Cardiac muscle cell (in vitro differentiated cells and primary cell): ENCODE data around the gene SNX24. TPM values are rescaled to one million over a fixed set of nuclear protein-coding genes. Genes with fewer than 3 reads are reported as not detected.

ENCODE experiments used
- DNase-seq, 2 donors: peaks; one replicate each; pipeline versions ENCODE4 v3.0.0 to v3.0.0-alpha.2; 2010 to 2017; ENCODE audit warnings: low read depth in 1 of 2, low spot score in 1 of 2
- H3K27ac ChIP-seq: fragments of 200-600 bp; sonication (generic); 2 replicates; pipeline ENCODE4 v1.5.1; 2016
- H3K27me3 ChIP-seq: fragments of 200-600 bp; sonication (generic); 2 replicates; pipeline ENCODE4 v1.6.0; 2016; ENCODE audit warnings: control low read depth
- H3K36me3 ChIP-seq: fragments of 200-600 bp; sonication (generic); 2 replicates; pipeline ENCODE4 v1.5.1; 2016; ENCODE audit warnings: control low read depth
- H3K4me1 ChIP-seq: fragments of 200-600 bp; sonication (generic); 2 replicates; pipeline ENCODE4 v1.8.1; 2017; ENCODE audit warnings: low read depth, mild to moderate bottlenecking, mixed run types
- H3K4me3 ChIP-seq: fragments of 200-600 bp; sonication (generic); 2 replicates; pipeline ENCODE4 v1.5.1; 2016; ENCODE audit warnings: mild to moderate bottlenecking
- H3K9me3 ChIP-seq: fragments of 200-600 bp; sonication (generic); 2 replicates; pipeline ENCODE4 v1.5.1; 2017; ENCODE audit warnings: low read depth, mild to moderate bottlenecking, control low read depth
- CTCF ChIP-seq: IDR thresholded peaks from 2 replicates; pipeline ENCODE4 v1.5.1; 2012; ENCODE audit warnings: low read depth, mild to moderate bottlenecking, low read length
- polyA plus RNA-seq: library from polyadenylated mRNA; unstranded; fragments of >200 nt; fragmentation: Nextera tagmentation; extraction: Ambion mirVana; gene quantifications from 2 replicates; pipeline ENCODE4 v1.2.1, GENCODE V29; 2016
- total RNA-seq: library from RNA; depleted of rRNA; stranded (reverse); fragments of >200 nt; gene quantifications from 2 replicates; pipeline ENCODE4 v1.2.3, GENCODE V29; 2016

The SNX24 gene
- total and polyA plus RNA-seq, 2 experiments from 2014 or later = 13.4 to 26.5 TPM

- no peaks in the 10 kb centered on the region for H3K27me3 ChIP-seq
- no peak for DNase-seq
- TF ChIP-seq CTCF = no peak
- H3K36me3 ChIP-seq = no peaks in the 10 kb centered on the region
- H3K4me3 ChIP-seq = no peak overlapping the region
- no peak overlapping the region for H3K27ac ChIP-seq
- H3K4me1 ChIP-seq = no peaks in the 10 kb centered on the region
- no peaks in the 10 kb centered on the region for H3K9me3 ChIP-seq
Measured at GRCh38 chr5:123000731-123001130, 155.3 kb downstream of the SNX24 start.

- no peak for DNase-seq
- Histone ChIP-seq H3K27ac (no peak overlapping the region), H3K36me3 (no peaks in the 10 kb centered on the region), H3K9me3 (no peaks in the 10 kb centered on the region), H3K4me3 (no peak overlapping the region), H3K27me3 (no peaks in the 10 kb centered on the region), H3K4me1 (no peaks in the 10 kb centered on the region)
- TF ChIP-seq CTCF = no peak
Measured at GRCh38 chr5:123001808-123002207, 156.4 kb downstream of the SNX24 start.

- H3K27ac ChIP-seq = no peak overlapping the region
- no peaks in the 10 kb centered on the region for H3K9me3 ChIP-seq
- H3K36me3 ChIP-seq = no peaks in the 10 kb centered on the region
- H3K27me3 ChIP-seq = no peaks in the 10 kb centered on the region
- no peak overlapping the region for H3K4me3 ChIP-seq
- peaks cover 8% of the 10 kb centered on the region for H3K4me1 ChIP-seq
- peak in 1 of 2 donors; percentile 13 for DNase-seq
- no peak for TF ChIP-seq CTCF
Measured at GRCh38 chr5:123007182-123007581, 161.8 kb downstream of the SNX24 start.

- Histone ChIP-seq H3K4me1 (peaks cover 8% of the 10 kb centered on the region), H3K4me3 (no peak overlapping the region), H3K9me3 (no peaks in the 10 kb centered on the region), H3K36me3 (no peaks in the 10 kb centered on the region), H3K27me3 (no peaks in the 10 kb centered on the region), H3K27ac (no peak overlapping the region)
- TF ChIP-seq CTCF = no peak
- no peak for DNase-seq
Measured at GRCh38 chr5:123007754-123008153, 162.3 kb downstream of the SNX24 start.

GRCh38 chr5:123012321-123012720 is 166.9 kb downstream of the SNX24 start:
- TF ChIP-seq CTCF = no peak

GRCh38 chr5:123014689-123015088 is 169.3 kb downstream of the SNX24 start:
- no peak for TF ChIP-seq CTCF
- H3K27ac ChIP-seq = no peak overlapping the region
- no peaks in the 10 kb centered on the region for H3K36me3 ChIP-seq
- no peaks in the 10 kb centered on the region for H3K9me3 ChIP-seq
- DNase-seq = no peak
- no peaks in the 10 kb centered on the region for H3K27me3 ChIP-seq
- H3K4me1 ChIP-seq = no peaks in the 10 kb centered on the region
- no peak overlapping the region for H3K4me3 ChIP-seq

More at GRCh38 chr5:123012321-123012720, 166.9 kb downstream of the SNX24 start:
- no peaks in the 10 kb centered on the region for H3K9me3 ChIP-seq
- H3K4me1 ChIP-seq = peaks cover 8% of the 10 kb centered on the region
- no peaks in the 10 kb centered on the region for H3K27me3 ChIP-seq
- no peaks in the 10 kb centered on the region for H3K36me3 ChIP-seq
- H3K27ac ChIP-seq = no peak overlapping the region
- H3K4me3 ChIP-seq = no peak overlapping the region
- DNase-seq = no peak
